ENCODE measurements around the gene SUN5. TPM values are rescaled to one million over a fixed set of nuclear protein-coding genes. Genes with fewer than 3 reads are reported as not detected.
"Not testable (repeated sequence)": the region's sequence is repeated elsewhere in the genome, so short reads cannot be mapped to it uniquely, and the experiment has no call there.

SUN5 gene
- total RNA-seq, result not detected

- intact Hi-C loops (cut with DNase I), result no loop called here
- DNase-seq (ENCODE audit: low spot score), result no peak
- no peak for ATAC-seq
Observed at GRCh38 chr20:33004141-33004751, at the start of gene SUN5. TSS of gene SUN5 (minus strand) at chr20:33004433. CDS start at chr20:33004340, 93 bp downstream.

GRCh38 chr20:33053291-33054106 is 49.3 kb upstream of the SUN5 start, which contains the start of gene BPIFB3:
TSS of gene BPIFB3 (plus strand) at chr20:33053903. CDS start at chr20:33055436, 1,533 bp downstream.
- DNase-seq (ENCODE audit: low spot score) (no peak), ATAC-seq (no peak)
- intact Hi-C loops (cut with DNase I), result no loop called here

DNA sequence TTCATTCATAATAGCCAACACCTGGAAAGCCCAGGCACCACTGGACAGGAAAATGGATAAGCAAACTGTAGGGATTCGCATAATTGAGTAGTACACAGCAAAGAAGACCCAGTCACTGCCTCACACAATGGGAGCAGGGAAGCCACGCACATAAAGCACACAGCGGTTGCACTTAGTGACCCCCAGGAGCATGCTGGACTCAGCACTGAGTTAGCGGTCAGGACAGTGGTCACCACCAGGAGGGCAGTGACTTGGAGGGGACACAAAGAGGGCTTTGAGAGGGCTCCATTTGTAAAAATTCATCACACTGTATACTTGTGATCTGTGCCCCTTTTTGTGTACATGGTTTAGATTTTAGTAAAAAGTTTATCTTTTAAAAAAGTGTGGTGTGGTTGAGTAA is 47.1 kb upstream of the SUN5 start:
- ATAC-seq (no peak), DNase-seq (ENCODE audit: low spot score) (no peak)
- intact Hi-C loops (cut with DNase I), result no loop called here

GRCh38 chr20:33046412-33046811 is 42.2 kb upstream of the SUN5 start:
- ATAC-seq (no peak), DNase-seq (ENCODE audit: low spot score) (no peak)
- intact Hi-C loops (cut with DNase I), result no loop called here

- ATAC-seq; intact Hi-C loops (cut with DNase I); DNase-seq (ENCODE audit: low spot score): not testable (repeated sequence)
Observed at GRCh38 chr20:33045129-33045721, 41.0 kb upstream of the SUN5 start.

DNA sequence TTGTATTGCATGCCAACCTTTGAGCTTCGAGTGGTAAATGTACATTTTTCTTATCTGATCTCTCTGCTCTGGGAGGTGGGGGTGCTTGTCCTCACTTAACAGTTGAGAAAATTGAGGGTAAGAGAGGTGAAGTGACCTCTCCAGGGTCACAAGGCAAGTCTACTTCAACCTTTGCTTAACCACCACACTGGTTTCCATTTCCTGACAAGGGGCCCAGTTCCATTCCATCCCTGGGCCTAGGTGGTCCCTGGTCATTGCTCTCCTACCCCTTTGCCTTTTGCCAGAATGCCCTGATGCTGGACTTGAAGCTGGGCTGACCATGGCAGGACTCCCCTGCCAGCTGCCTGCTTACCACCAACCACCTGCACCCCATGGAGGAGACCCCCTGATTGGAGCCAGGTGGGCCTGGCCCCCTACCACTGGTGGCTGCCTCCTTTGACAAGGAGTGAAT is 39.5 kb upstream of the SUN5 start:
- ATAC-seq (no peak), DNase-seq (ENCODE audit: low spot score) (no peak)
- intact Hi-C loops (cut with DNase I), result no loop called here

GRCh38 chr20:33042983-33043730 is 38.9 kb upstream of the SUN5 start:
- ATAC-seq, result no peak
- no peak for DNase-seq (ENCODE audit: low spot score)
- intact Hi-C loops (cut with DNase I), result no loop called here

- DNase-seq (ENCODE audit: low spot score) (no peak), ATAC-seq (no peak)
- intact Hi-C loops (cut with DNase I), result no loop called here
Observed at GRCh38 chr20:33042430-33042829, 38.2 kb upstream of the SUN5 start.

- ATAC-seq (no peak), DNase-seq (ENCODE audit: low spot score) (no peak)
- intact Hi-C loops (cut with DNase I), result no loop called here
Observed at GRCh38 chr20:33038243-33038642, 34.0 kb upstream of the SUN5 start.

DNA sequence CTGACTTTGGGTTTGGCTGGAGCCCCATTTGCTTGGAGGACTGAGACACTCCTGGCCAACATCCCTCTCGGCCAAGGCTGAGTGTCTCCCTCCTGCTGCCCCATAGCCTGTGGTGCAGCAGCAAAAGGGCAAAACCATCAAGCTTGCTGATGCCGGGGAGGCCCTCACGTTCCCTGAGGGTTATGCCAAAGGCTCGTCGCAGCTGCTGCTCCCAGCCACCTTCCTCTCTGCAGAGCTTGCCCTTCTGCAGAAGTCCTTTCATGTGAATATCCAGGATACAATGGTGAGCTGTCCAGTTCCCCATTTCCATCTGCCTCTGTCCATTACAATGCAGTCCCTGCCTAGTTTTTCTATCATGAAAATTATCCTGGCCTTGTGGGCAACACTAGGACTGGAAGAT is 33.2 kb upstream of the SUN5 start:
- no peak for ATAC-seq
- no peak for DNase-seq (ENCODE audit: low spot score)
- intact Hi-C loops (cut with DNase I), result no loop called here

- no peak for ATAC-seq
- intact Hi-C loops (cut with DNase I), result no loop called here
Observed at GRCh38 chr20:33034901-33035492, 30.8 kb upstream of the SUN5 start.

DNA sequence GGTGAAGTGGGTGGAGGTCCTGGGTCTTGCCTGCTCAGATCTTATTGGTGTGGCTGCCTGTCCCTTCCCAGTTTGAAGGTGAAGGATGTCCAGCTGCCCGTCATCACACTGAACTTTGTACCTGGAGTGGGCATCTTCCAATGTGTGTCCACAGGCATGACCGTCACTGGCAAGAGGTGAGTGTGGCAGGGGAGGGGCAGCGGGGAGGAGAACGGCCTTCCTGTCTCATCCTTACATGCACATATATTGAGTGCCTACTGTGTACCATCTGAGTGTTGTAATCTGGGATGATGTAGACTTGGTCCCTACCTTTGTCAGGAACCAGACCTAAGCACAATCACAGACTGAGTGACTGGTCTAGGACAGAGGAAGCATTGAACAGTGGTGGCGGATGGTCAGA is 29.9 kb upstream of the SUN5 start:
- DNase-seq (ENCODE audit: low spot score), result no peak
- intact Hi-C loops (cut with DNase I), result no loop called here
- no peak for ATAC-seq

More at GRCh38 chr20:33034901-33035492, 30.8 kb upstream of the SUN5 start:
- DNase-seq (ENCODE audit: low spot score), result no peak

- DNase-seq (ENCODE audit: low spot score) (no peak), ATAC-seq (no peak)
- intact Hi-C loops (cut with DNase I), result no loop called here
Observed at GRCh38 chr20:33033381-33033780, 29.1 kb upstream of the SUN5 start.

DNA sequence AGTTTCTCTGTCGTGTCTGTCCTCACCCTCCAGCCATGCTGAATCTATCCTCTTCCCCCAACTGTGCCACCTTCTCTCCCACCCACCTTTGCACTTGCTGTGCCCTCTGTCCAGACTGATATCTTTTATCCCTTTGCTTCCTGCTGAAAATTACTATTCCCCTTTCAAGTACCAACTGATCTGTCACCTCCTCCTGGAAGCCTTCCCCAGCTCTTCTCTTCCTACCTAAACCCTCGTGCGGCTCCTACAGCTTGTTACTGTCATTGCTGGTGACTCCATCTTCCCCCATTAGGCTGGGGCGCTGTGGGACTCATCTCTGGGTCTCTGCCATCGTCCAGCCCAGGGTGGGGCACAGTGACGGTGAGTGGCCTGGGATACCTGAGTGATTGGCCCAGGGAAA is 28.3 kb upstream of the SUN5 start:
- intact Hi-C loops (cut with DNase I), result no loop called here
- DNase-seq (ENCODE audit: low spot score) (no peak), ATAC-seq (no peak)

- no peak for DNase-seq (ENCODE audit: low spot score)
- no peak for ATAC-seq
- intact Hi-C loops (cut with DNase I), result no loop called here
Observed at GRCh38 chr20:33031531-33031930, 27.3 kb upstream of the SUN5 start, which contains the start of gene BPIFB6. TSS of gene BPIFB6 (plus strand) at chr20:33031648. CDS start at chr20:33031648, 0 bp downstream.

DNA sequence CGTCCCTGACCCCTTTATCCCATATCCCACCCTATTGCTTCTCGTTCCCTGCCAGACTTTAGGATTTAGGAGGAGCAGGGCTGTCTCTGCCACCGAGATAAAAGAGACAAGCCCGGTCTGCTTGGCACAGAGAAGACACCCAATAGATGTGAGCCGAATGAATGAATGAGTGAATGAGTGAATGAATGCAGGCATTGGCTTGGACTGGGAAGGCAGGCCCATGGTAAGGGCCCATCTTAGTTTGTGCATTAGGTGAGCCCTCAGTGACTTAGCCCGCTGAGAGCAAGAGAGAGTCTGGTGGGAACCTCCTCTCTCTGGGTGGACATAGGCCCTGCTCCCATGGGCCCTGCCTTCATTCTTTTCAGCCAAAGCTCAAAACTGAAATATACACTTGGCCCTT is 26.3 kb upstream of the SUN5 start:
- intact Hi-C loops (cut with DNase I), result no loop called here
- DNase-seq (ENCODE audit: low spot score) (no peak), ATAC-seq (no peak)

- ATAC-seq, result no peak
- no peak for DNase-seq (ENCODE audit: low spot score)
- intact Hi-C loops (cut with DNase I), result no loop called here
Observed at GRCh38 chr20:33030076-33030475, 25.8 kb upstream of the SUN5 start.

DNA sequence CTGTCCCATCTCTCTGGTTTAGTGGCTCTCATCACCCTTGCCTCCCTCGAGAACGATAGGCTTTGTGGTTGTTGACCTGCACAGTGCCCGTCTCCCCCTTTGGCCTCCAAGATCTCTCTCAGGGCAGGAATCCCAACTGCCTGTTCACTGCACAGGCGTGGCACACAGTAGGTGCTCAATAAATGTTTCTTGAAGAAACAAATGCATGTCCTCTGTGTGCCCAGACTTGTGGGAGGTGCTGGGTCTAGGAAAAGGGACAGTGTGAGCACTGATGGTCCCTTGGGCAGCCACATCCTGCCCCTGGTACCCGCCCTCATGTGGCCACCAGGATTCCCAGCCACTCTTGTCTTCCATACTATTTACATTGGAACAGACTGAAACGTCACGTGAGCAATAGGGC is 24.6 kb upstream of the SUN5 start:
- intact Hi-C loops (cut with DNase I), result no loop called here
- ATAC-seq (no peak), DNase-seq (ENCODE audit: low spot score) (no peak)

Measured in sciatic nerve (tissue), 2 donors.